ENCODE data around the gene KDM8.

The KDM8 gene

DNA sequence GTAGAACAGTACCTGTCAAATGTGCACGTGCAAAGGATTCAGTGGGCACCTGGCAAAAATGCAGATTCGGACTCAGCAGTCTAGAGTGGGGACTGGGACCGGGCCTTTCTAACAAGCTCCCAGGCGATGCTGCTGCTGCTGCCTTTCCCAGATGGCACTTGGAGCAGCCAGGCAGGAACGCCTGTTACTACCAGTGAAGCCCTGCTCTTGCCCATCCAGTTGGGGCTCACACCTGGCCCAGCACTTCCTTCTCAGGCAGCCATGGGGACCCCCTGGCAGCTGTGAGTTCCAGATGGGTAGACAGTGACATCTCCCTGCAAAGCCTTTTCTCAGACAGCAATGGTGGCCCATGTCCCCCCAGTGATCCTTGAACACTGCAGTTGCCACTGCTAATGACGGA lies 30.4 kb downstream of the KDM8 start:
- Histone ChIP-seq H3K9ac (ENCODE audit: low read depth, low read length) (no peak overlapping the region), H3K9me3 (ENCODE audit: control insufficient read depth, insufficient read depth, low read length) (no peaks in the 10 kb centered on the region), H3K4me1 (ENCODE audit: insufficient read depth, low read length) (peaks cover 9% of the 10 kb centered on the region), H3K36me3 (ENCODE audit: insufficient read depth, low read length) (no peaks in the 10 kb centered on the region; the same call in 1 of the 2 replicates)

DNA sequence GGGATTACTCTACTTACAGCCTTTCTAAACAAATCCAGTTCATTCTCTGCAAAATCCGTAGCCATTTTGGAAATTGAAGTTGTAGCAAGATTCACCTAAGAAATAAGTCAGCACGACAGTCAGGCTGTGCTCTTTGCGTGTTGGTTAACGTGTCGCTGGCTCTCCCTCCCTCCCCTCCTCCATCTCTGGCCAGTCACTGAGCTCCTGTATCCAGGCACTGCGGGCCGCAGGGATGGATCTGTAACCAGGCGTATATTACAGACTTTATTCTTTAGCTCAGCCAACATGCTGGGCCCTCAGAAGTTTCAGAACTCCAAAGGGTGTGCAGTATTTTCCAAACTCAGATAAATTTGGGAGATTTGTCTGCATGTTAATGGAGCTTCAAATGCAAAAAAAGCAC lies 30.8 kb downstream of the KDM8 start:
- Histone ChIP-seq H3K9ac (ENCODE audit: low read depth, low read length) (no peak overlapping the region), H3K36me3 (ENCODE audit: insufficient read depth, low read length) (no peaks in the 10 kb centered on the region; the same call in 1 of the 2 replicates), H3K9me3 (ENCODE audit: control insufficient read depth, insufficient read depth, low read length) (no peaks in the 10 kb centered on the region), H3K4me1 (ENCODE audit: insufficient read depth, low read length) (peaks cover 9% of the 10 kb centered on the region)

DNA sequence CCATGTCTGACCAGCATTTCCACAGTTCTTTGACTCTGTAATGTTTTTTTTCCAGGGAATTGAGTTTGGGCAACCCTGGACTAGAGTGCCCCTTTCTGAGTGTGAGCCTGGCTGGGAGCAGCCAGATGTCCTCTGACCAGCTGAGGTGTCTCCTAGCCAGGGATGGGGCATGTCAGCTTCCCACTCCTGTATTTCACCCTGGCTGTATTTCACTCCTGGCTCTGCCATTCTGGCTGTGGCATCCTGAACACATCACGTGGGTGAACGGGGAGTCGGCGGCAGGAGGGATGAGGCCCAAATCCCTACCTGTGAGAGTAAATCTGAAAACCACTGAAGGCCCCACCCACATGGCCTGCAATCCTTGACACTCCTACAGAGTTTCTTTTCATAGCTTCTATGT lies 31.3 kb downstream of the KDM8 start:
- Histone ChIP-seq H3K9ac (ENCODE audit: low read depth, low read length) (no peak overlapping the region), H3K4me1 (ENCODE audit: insufficient read depth, low read length) (peaks cover 9% of the 10 kb centered on the region), H3K9me3 (ENCODE audit: control insufficient read depth, insufficient read depth, low read length) (no peaks in the 10 kb centered on the region)

DNA sequence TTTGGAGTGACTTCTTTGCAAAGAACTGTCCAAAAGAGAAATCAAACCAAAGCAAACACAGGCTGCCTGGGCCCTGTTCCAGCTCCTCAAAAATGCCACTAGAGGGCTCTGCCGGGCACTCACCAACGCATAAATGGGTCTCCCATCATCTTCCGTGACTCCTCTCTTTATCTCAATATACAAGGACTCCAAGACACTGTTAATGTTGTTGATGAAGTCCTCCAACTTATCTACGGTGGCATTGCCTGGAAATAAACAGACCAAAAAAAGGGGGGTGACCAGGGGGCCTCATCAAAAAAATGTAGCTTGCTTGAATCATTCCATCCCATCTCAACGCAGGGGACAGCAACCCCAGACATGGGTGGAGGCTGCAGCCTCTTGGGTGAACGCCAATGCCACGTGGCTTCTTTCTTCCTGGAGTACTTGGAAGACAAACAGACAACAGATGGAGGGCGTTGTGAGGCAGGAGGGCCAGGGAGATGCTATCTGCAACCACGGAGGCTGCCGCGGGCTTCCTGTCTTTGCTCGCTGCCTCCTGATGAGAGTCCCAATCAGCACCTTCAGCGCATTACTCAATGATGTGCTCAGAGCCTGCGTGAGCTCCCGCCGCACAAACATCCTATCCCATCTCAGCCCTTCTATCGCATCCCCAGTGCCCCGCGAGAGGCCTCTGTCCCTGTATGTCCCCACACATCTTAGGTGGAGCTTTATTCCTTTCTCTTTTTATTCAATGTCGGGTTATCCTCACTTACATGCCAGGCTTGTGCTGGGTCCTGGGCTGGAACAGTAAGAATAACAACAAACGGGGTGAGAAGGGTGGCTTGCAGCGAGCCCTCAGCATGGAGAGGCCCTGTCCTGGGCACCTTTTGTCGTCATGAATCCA lies 32.0 kb downstream of the KDM8 start:
- no peaks in the 10 kb centered on the region for H3K9me3 ChIP-seq (ENCODE audit: control insufficient read depth, insufficient read depth, low read length)
- H3K9ac ChIP-seq (ENCODE audit: low read depth, low read length), result no peak overlapping the region
- H3K4me1 ChIP-seq (ENCODE audit: insufficient read depth, low read length), result peaks cover 9% of the 10 kb centered on the region
- H3K36me3 ChIP-seq (ENCODE audit: insufficient read depth, low read length), result no peaks in the 10 kb centered on the region; the same call in 1 of the 2 replicates

More for the DNA sequence above, 31.3 kb downstream of the KDM8 start:
- H3K36me3 ChIP-seq (ENCODE audit: insufficient read depth, low read length), result no peaks in the 10 kb centered on the region; the same call in 1 of the 2 replicates

DNA sequence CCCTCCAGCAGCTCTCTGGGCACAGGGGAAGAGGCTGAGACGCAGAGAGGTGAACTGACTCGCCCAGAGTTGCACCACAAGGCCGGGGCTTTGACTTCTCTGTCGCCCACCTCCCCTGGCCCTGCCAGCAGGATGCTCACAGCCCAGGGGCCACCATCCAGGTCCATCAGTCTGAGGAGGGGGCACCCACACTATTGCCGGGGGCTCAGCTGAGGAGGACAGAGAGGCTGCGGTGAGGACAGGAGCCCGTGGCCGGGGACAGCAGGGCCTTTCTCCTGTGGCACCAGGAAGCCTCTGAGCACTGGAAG lies 32.6 kb downstream of the KDM8 start:
- no peaks in the 10 kb centered on the region for H3K9me3 ChIP-seq (ENCODE audit: control insufficient read depth, insufficient read depth, low read length)
- peaks cover 9% of the 10 kb centered on the region for H3K4me1 ChIP-seq (ENCODE audit: insufficient read depth, low read length)
- no peaks in the 10 kb centered on the region; the same call in 1 of the 2 replicates for H3K36me3 ChIP-seq (ENCODE audit: insufficient read depth, low read length)
- H3K9ac ChIP-seq (ENCODE audit: low read depth, low read length), result no peak overlapping the region

DNA sequence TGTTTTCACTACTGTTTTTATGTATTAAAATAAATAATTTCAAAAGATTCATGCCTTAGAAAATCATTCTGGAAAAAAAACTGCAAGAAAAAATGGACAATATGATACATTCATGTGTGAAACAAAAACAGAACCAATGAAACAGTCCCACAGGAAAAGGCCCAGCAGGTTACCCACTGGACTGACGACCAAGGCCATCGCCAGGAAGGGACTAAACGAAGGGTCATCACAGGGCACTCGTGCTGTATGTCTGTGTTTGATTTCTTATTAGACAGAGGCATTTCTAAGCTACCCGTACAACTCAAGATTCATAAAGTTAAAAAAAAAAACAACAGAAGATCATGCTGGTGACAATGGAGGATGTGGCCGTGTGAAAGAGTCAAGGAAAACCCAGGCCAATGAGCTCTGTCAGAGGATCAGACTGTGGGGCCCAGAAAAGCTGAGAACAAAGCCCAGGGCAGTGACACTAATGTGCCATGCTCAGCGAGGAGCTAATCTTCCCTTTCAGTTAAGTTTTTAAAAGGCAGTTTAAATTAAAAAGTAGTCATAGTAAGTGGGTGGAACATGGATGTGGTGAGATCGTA lies 33.4 kb downstream of the KDM8 start:
- Histone ChIP-seq H3K9me3 (ENCODE audit: control insufficient read depth, insufficient read depth, low read length) (no peaks in the 10 kb centered on the region), H3K9ac (ENCODE audit: low read depth, low read length) (no peak overlapping the region), H3K4me1 (ENCODE audit: insufficient read depth, low read length) (peaks cover 9% of the 10 kb centered on the region), H3K36me3 (ENCODE audit: insufficient read depth, low read length) (no peaks in the 10 kb centered on the region; the same call in 1 of the 2 replicates)

DNA sequence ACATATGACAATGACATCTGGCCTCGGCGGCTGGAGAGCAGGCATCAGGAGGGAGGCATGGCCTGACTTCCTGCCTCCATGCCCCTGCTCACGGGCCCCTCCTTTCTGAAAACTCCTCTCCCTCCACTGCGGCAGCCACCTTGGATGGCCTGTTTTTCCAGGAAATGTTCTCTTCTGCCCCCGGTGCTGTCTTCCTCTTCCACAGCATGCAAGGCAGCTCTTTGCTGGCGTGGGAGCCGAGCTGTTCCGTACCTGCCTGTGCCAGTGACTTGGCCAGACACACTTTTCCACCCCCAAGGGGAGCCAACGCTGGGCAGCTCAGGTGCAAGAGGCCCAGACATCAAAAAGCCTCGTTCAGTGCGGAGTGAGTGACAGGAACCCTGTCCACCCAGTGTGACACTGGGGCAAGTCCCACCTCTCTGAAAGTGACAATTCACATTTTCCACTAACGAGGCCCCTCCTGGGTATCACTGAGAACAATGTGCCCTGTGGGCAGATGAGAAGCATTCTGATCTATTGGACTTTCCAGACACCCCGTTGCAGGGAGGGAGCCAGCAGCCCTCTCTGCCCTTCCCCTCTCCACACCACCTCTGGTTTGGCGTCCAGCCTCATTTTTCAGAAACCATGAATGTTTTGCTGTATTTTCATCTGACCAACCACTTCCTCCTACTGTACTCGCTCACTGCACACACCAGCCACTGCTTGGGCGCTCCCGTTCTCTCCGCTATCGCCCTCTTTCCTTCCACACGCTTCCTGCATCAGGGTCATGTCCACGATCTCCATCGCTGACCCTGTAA lies 34.1 kb downstream of the KDM8 start:
- Histone ChIP-seq H3K4me1 (ENCODE audit: insufficient read depth, low read length) (peaks cover 9% of the 10 kb centered on the region), H3K9me3 (ENCODE audit: control insufficient read depth, insufficient read depth, low read length) (no peaks in the 10 kb centered on the region), H3K9ac (ENCODE audit: low read depth, low read length) (no peak overlapping the region), H3K36me3 (ENCODE audit: insufficient read depth, low read length) (no peaks in the 10 kb centered on the region; the same call in 1 of the 2 replicates)

DNA sequence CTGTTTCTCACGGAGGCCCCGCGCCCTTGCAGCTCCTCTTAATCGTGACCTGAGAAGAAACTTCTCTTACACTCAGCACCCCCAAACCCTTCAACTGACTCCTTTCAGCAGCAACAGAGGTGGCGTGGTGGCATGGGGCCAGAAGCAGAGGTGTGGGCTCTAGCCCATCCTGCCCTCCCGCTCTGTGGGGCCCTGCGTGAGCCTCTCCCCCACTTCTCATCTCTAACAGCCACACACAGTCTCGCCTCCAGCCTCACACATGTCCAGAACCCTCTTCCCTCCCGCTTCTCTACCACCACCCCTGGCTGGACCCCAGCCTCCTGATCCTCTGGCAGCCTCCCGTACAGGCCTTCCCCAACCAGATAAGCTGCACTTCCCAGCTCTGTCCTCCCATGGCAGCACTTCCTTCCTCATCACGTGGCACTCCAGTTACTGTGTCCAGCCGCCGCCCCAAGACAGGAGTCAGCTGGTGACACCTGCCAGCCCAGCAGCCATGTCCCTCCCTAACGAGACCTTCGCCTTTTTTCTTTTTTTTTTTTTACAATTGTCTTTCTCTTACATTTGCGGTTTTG lies 34.8 kb downstream of the KDM8 start:
- Histone ChIP-seq H3K4me1 (ENCODE audit: insufficient read depth, low read length) (peaks cover 15% of the 10 kb centered on the region), H3K9ac (ENCODE audit: low read depth, low read length) (no peak overlapping the region)

DNA sequence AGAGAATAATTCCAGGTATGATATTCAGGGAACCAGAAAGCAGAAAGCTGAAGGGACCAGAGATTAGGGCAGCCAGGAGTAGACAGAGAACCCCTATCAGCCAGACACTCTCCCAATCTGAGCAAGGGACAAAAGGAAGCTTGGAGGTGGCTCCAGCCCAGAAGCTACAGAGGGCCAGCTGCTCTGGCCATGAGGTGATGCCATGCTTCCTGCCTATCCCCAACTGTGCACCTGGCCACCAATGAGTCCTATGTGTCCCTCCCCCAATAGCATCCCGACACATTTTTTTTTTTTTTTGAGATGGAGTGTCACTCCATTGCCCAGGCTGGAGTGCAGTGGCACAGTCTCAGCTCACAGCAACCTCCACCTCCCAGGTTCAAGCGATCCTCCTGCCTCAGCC lies 35.3 kb downstream of the KDM8 start:
- no peak overlapping the region for H3K9ac ChIP-seq (ENCODE audit: low read depth, low read length)

More for the DNA sequence above, 34.8 kb downstream of the KDM8 start:
- Histone ChIP-seq H3K9me3 (ENCODE audit: control insufficient read depth, insufficient read depth, low read length) (no peaks in the 10 kb centered on the region), H3K36me3 (ENCODE audit: insufficient read depth, low read length) (no peaks in the 10 kb centered on the region; the same call in 1 of the 2 replicates)

DNA sequence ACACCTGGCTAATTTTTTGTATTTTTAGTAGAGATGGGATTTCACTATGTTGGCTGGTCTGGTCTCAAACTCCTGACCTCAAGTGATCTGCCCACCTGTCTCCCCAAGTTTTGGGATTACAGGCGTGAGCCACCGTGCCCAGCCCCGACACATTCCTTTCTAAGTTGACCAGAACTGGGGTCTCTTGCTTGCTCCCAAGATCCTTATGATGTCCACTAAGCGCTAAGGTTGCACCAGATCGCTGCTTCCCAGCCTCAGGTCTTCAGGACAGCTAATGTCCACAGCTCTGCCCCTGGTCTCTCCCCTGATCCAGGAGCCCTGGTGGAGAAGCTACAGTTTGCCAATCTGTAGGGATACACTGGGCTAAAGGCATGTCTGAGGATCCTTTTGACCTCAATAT lies 35.7 kb downstream of the KDM8 start:
- Histone ChIP-seq H3K4me1 (ENCODE audit: insufficient read depth, low read length) (peaks cover 17% of the 10 kb centered on the region), H3K36me3 (ENCODE audit: insufficient read depth, low read length) (no peaks in the 10 kb centered on the region; the same call in 1 of the 2 replicates), H3K9ac (ENCODE audit: low read depth, low read length) (no peak overlapping the region), H3K9me3 (ENCODE audit: control insufficient read depth, insufficient read depth, low read length) (no peaks in the 10 kb centered on the region)

More for the DNA sequence above, 35.3 kb downstream of the KDM8 start:
- H3K4me1 ChIP-seq (ENCODE audit: insufficient read depth, low read length), result peaks cover 17% of the 10 kb centered on the region
- H3K36me3 ChIP-seq (ENCODE audit: insufficient read depth, low read length), result no peaks in the 10 kb centered on the region; the same call in 1 of the 2 replicates
- H3K9me3 ChIP-seq (ENCODE audit: control insufficient read depth, insufficient read depth, low read length), result no peaks in the 10 kb centered on the region

DNA sequence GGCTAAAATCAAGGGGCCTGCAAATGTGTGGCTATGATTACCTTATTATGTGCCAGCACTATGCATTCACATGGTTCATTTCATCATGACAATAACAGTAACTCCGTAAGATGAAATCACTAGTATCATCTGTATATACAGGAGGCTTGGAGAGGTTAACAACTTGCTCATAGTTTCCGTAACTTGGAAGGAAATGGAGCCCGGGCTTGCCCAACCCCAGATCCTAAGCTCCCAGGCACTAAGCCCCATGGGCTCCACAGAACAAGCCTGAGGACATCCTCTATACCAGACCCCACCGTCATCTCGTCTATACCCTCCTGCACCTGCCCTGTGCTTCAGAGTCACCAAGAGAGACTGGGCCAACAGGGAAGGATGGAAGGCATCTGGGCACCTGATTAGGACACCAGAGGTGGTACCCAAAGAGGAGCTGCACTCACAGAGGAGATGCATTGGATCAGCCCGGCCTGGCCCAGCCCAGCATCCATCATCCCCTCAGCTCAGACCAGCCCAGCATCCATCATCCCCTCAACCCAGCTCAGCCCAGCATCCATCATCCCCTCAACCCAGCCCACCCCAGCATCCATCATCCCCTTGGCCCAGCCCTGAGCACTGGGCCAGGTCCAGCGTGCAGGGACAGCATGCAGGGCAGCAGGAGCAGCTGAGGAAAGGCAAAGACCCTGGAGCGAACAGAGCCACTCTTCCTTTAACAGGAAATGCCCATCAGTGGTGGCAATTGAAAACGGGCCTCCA lies 36.8 kb downstream of the KDM8 start:
- Histone ChIP-seq H3K9me3 (ENCODE audit: control insufficient read depth, insufficient read depth, low read length) (no peaks in the 10 kb centered on the region), H3K36me3 (ENCODE audit: insufficient read depth, low read length) (no peaks in the 10 kb centered on the region), H3K4me1 (ENCODE audit: insufficient read depth, low read length) (peaks cover 17% of the 10 kb centered on the region), H3K9ac (ENCODE audit: low read depth, low read length) (no peak overlapping the region)

DNA sequence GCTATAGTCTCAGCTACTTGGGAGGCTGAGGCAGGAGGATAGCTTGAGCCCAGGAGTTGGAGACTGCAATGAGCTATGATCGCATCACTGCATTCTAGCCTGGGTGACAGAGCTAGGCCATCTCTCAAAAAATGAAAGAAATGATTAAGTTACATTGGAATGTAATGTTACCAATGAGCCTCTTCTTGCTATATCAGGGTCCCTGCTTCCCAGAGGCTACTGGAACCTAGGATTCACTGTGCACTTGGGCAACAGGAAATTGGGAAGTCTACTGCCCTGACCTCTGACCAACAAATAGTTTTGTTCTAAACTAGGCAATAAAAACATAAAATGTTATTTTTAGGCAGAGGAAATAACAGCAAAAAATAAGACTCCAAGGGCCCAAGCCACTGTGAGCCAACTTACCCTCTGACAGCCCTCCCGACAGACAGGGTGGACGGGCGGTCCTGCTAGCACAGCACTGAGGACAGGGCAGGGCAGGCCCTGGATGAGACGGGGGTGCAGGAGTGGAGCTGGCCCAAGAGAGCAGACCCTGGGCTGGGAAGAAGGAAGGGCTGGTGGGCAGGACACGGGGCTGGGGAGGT lies 37.7 kb downstream of the KDM8 start:
- peaks cover 17% of the 10 kb centered on the region for H3K4me1 ChIP-seq (ENCODE audit: insufficient read depth, low read length)
- no peak overlapping the region for H3K9ac ChIP-seq (ENCODE audit: low read depth, low read length)
- H3K36me3 ChIP-seq (ENCODE audit: insufficient read depth, low read length), result no peaks in the 10 kb centered on the region
- H3K9me3 ChIP-seq (ENCODE audit: control insufficient read depth, insufficient read depth, low read length), result no peaks in the 10 kb centered on the region

DNA sequence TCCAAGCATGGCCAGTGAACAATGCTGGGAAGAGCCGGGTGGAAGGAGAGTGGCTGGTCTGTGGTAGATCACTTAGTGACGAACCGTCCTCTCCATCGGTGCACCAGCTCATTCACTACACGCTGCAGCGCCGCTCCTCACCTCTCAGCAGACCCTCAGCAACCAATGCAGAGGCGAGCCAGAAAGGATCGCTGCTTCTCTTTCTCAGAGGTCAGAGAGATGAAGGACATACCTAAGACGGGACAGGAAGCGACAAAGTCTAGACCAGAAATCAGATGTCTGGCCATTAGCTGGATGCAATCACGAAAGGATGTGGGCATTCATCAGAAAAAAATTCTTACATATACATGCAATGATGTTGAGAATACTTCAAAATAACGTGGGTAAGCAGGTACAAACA lies 38.3 kb downstream of the KDM8 start:
- Histone ChIP-seq H3K9ac (ENCODE audit: low read depth, low read length) (no peak overlapping the region), H3K9me3 (ENCODE audit: control insufficient read depth, insufficient read depth, low read length) (no peaks in the 10 kb centered on the region), H3K36me3 (ENCODE audit: insufficient read depth, low read length) (no peaks in the 10 kb centered on the region), H3K4me1 (ENCODE audit: insufficient read depth, low read length) (peaks cover 17% of the 10 kb centered on the region)
